HG02885 (cell line): Measurements from ENCODE around the gene PMAIP1.

Experiments
- ATAC-seq: cut with Tn5 transposase; IDR thresholded peaks from one replicate; pipeline ENCODE4 v1.9.1; 2021; ENCODE audit warnings: mild to moderate bottlenecking; ENCODE audit not compliant: unreplicated experiment, poor library complexity

PMAIP1 gene

GRCh38 chr18:59909289-59910036, 9.7 kb downstream of the PMAIP1 start:
- ATAC-seq = no peak

- no peak for ATAC-seq
Measured at GRCh38 chr18:59910967-59911366, 11.2 kb downstream of the PMAIP1 start.

- ATAC-seq = no peak
Measured at GRCh38 chr18:59911600-59911999, 11.8 kb downstream of the PMAIP1 start.

GRCh38 chr18:59912007-59912550, 12.3 kb downstream of the PMAIP1 start:
- no peak for ATAC-seq

GRCh38 chr18:59915606-59916005, 15.8 kb downstream of the PMAIP1 start:
- no peak for ATAC-seq

GRCh38 chr18:59916746-59917145, 16.9 kb downstream of the PMAIP1 start:
- no peak for ATAC-seq

GRCh38 chr18:59917422-59917821, 17.6 kb downstream of the PMAIP1 start:
- ATAC-seq = no peak

GRCh38 chr18:59918320-59918755, 18.5 kb downstream of the PMAIP1 start:
- ATAC-seq = peak; percentile 61

- ATAC-seq = no peak
Measured at GRCh38 chr18:59918997-59919396, 19.2 kb downstream of the PMAIP1 start.

GRCh38 chr18:59921384-59921891, 21.6 kb downstream of the PMAIP1 start:
- peak; percentile 47 for ATAC-seq

- ATAC-seq = peak; percentile 41
Measured at GRCh38 chr18:59923539-59924196, 23.9 kb downstream of the PMAIP1 start.

- no peak for ATAC-seq
Measured at GRCh38 chr18:59926131-59926530, 26.3 kb downstream of the PMAIP1 start.

- peak; percentile 78 for ATAC-seq
Measured at GRCh38 chr18:59927246-59927825, 27.5 kb downstream of the PMAIP1 start.

- no peak for ATAC-seq
Measured at GRCh38 chr18:59928201-59928600, 28.4 kb downstream of the PMAIP1 start.

GRCh38 chr18:59929621-59930295, 30.0 kb downstream of the PMAIP1 start:
- ATAC-seq = no peak

- no peak for ATAC-seq
Measured at GRCh38 chr18:59932401-59932800, 32.6 kb downstream of the PMAIP1 start.

- no peak for ATAC-seq
Measured at GRCh38 chr18:59938676-59939075, 38.9 kb downstream of the PMAIP1 start.

GRCh38 chr18:59939127-59939526, 39.3 kb downstream of the PMAIP1 start:
- no peak for ATAC-seq

GRCh38 chr18:59940068-59940467, 40.3 kb downstream of the PMAIP1 start:
- no peak for ATAC-seq

GRCh38 chr18:59941331-59941730, 41.5 kb downstream of the PMAIP1 start:
- no peak for ATAC-seq
